Common myeloid progenitor, CD34-positive (primary cell): ENCODE measurements around the gene HSBP1L1.

Experiments used
- CTCF ChIA-PET: fragments of 350-600 bp; sonication (Branson Sonifier 250); formaldehyde crosslinking; loops from one replicate; lab custom pipeline; 2021; ENCODE audit warnings: antibody characterized with exemption; lab: Charles Lee
- POLR2A ChIA-PET: fragments of 350-600 bp; sonication (Branson Sonifier 250); formaldehyde crosslinking; loops from one replicate; lab custom pipeline; 2021; ENCODE audit warnings: antibody characterized with exemption; lab: Charles Lee
- DNase-seq, 3 donors: peaks; one replicate each; pipeline versions ENCODE4 v3.0.0 to v3.0.0-alpha.2; 2013
- H3K27ac ChIP-seq, 2 experiments: 1 replicate in 1 of 2; 2 replicates in 1 of 2; pipeline ENCODE4 v1.7.0; 2013; ENCODE audit warnings: inconsistent platforms in 2 of 2, low read length in 2 of 2, mild to moderate bottlenecking in 2 of 2, low read depth in 1 of 2, moderate library complexity in 1 of 2; ENCODE audit not compliant: severe bottlenecking in 2 of 2, insufficient read depth in 1 of 2, poor library complexity in 1 of 2
- H3K27me3 ChIP-seq, 5 experiments: replicated peaks in 2 of 5; 1 replicate in 3 of 5; 2 replicates in 2 of 5; pipeline versions ENCODE4 v1.6.1 to v1.7.0; 2013; ENCODE audit warnings: low read length in 4 of 5, mild to moderate bottlenecking in 2 of 5, moderate library complexity in 2 of 5, inconsistent platforms in 1 of 5; ENCODE audit not compliant: insufficient read depth in 5 of 5, control insufficient read depth in 4 of 5
- H3K36me3 ChIP-seq, 4 experiments: 1 replicate in 2 of 4; 2 replicates in 2 of 4; pipeline versions ENCODE4 v1.6.1 to v1.7.0; 2013; ENCODE audit warnings: low read length in 3 of 4, control low read depth in 1 of 4, mild to moderate bottlenecking in 1 of 4; ENCODE audit not compliant: control insufficient read depth in 4 of 4, insufficient read depth in 4 of 4
- H3K4me1 ChIP-seq, 4 experiments: 1 replicate in 3 of 4; 2 replicates in 1 of 4; pipeline versions ENCODE4 v1.6.1 to v1.7.1; 2013; ENCODE audit warnings: low read length in 3 of 4, mild to moderate bottlenecking in 3 of 4, control low read depth in 1 of 4, inconsistent platforms in 1 of 4, moderate library complexity in 1 of 4; ENCODE audit not compliant: control insufficient read depth in 4 of 4, insufficient read depth in 4 of 4; ENCODE audit errors: control extremely low read depth in 1 of 4
- H3K4me3 ChIP-seq, 7 experiments: 1 replicate in 4 of 7; 2 replicates in 3 of 7; pipeline versions ENCODE4 v1.5.1 to v1.7.0; 2013; ENCODE audit warnings: mild to moderate bottlenecking in 7 of 7, low read length in 6 of 7, moderate library complexity in 6 of 7, inconsistent platforms in 2 of 7, low read depth in 2 of 7, control low read depth in 1 of 7; ENCODE audit not compliant: insufficient read depth in 4 of 7, control insufficient read depth in 1 of 7; ENCODE audit errors: extremely low read depth in 1 of 7
- H3K9me3 ChIP-seq, 5 experiments: 1 replicate in 4 of 5; 2 replicates in 1 of 5; pipeline versions ENCODE4 v1.6.1 to v1.7.1; 2013; ENCODE audit warnings: low read length in 4 of 5, mild to moderate bottlenecking in 2 of 5, inconsistent platforms in 1 of 5, low read depth in 1 of 5, moderate library complexity in 1 of 5; ENCODE audit not compliant: control insufficient read depth in 4 of 5, insufficient read depth in 2 of 5; ENCODE audit errors: control extremely low read depth in 1 of 5
- WGBS: methylation state at CpG from one replicate; pipeline ENCODE4 v1.1.5; 2013; ENCODE audit not compliant: insufficient coverage; 5-methylcytosine and 5-hydroxymethylcytosine counted together

HSBP1L1 gene

GRCh38 chr18:79935499-79935898 lies 28.9 kb upstream of the HSBP1L1 start:
- Histone ChIP-seq H3K27me3 (no peaks in the 10 kb centered on the region), H3K4me3 (no peak overlapping the region), H3K9me3 (peaks cover 4 to 69% (median 33%) of the 10 kb centered on the region in 5 experiments), H3K36me3 (peaks cover 41 to 87% (median 63%) of the 10 kb centered on the region in 4 experiments), H3K27ac (no peak overlapping the region), H3K4me1 (peaks cover 0 to 4% (median 0%) of the 10 kb centered on the region in 4 experiments)
- ChIA-PET CTCF (interaction anchor here (1.2 kb wide), 2 partner anchors 22 kb away, joined by 3 read pairs; no protein-coding TSS in a partner anchor), POLR2A (interaction anchor here (0.6 kb wide), 1 partner anchor 11 kb away, joined by 4 read pairs; no protein-coding TSS in a partner anchor)
- peak in 1 of 3 donors; percentile 40 for DNase-seq
- WGBS, result 100% methylated on average over 3 of the region's 3 CpGs

GRCh38 chr18:79935925-79936324 lies 28.5 kb upstream of the HSBP1L1 start:
- peaks cover 41 to 88% (median 66%) of the 10 kb centered on the region in 4 experiments for H3K36me3 ChIP-seq
- peaks cover 0 to 4% (median 0%) of the 10 kb centered on the region in 4 experiments for H3K4me1 ChIP-seq
- H3K27me3 ChIP-seq, result no peaks in the 10 kb centered on the region
- DNase-seq, result no peak
- no peak overlapping the region for H3K4me3 ChIP-seq
- POLR2A ChIA-PET, result no interaction called here
- CTCF ChIA-PET, result no interaction called here
- H3K9me3 ChIP-seq, result peaks cover 4 to 68% (median 33%) of the 10 kb centered on the region in 5 experiments
- H3K27ac ChIP-seq, result no peak overlapping the region
- 98% methylated on average over 6 of the region's 6 CpGs for WGBS

- peaks cover 44 to 89% (median 69%) of the 10 kb centered on the region in 4 experiments for H3K36me3 ChIP-seq
- peaks cover 2 to 61% (median 33%) of the 10 kb centered on the region in 5 experiments for H3K9me3 ChIP-seq
- H3K4me1 ChIP-seq, result peaks cover 0 to 4% (median 0%) of the 10 kb centered on the region in 4 experiments
- no peak for DNase-seq
- ChIA-PET CTCF (interaction anchor here (1.4 kb wide), 1 partner anchor 31 kb away, joined by 3 read pairs; no protein-coding TSS in a partner anchor), POLR2A (no interaction called here)
- no peak overlapping the region for H3K4me3 ChIP-seq
- H3K27me3 ChIP-seq, result no peaks in the 10 kb centered on the region
- no peak overlapping the region for H3K27ac ChIP-seq
- WGBS, result 98% methylated on average over 6 of the region's 12 CpGs
Measured at GRCh38 chr18:79936641-79937040, 27.8 kb upstream of the HSBP1L1 start.

GRCh38 chr18:79937103-79937860 lies 27.2 kb upstream of the HSBP1L1 start:
- Histone ChIP-seq H3K27me3 (no peaks in the 10 kb centered on the region), H3K9me3 (peaks cover 2 to 56% (median 33%) of the 10 kb centered on the region in 5 experiments), H3K27ac (no peak overlapping the region), H3K4me1 (peaks cover 0 to 4% (median 0%) of the 10 kb centered on the region in 4 experiments), H3K4me3 (peak overlapping the region in 1 of 7 experiments; percentile 36), H3K36me3 (peaks cover 47 to 90% (median 75%) of the 10 kb centered on the region in 4 experiments)
- ChIA-PET CTCF (interaction anchor here (1.0 to 1.4 kb wide), 2 partner anchors 9 to 31 kb away, joined by 3 read pairs; no protein-coding TSS in a partner anchor), POLR2A (no interaction called here)
- no peak for DNase-seq
- 93% methylated on average over 25 of the region's 25 CpGs for WGBS

- Histone ChIP-seq H3K4me1 (peaks cover 0 to 4% (median 0%) of the 10 kb centered on the region in 4 experiments), H3K4me3 (no peak overlapping the region), H3K36me3 (peaks cover 50 to 96% (median 84%) of the 10 kb centered on the region in 4 experiments), H3K27me3 (no peaks in the 10 kb centered on the region), H3K9me3 (peaks cover 0 to 47% (median 33%) of the 10 kb centered on the region in 5 experiments), H3K27ac (no peak overlapping the region)
- WGBS, result 98% methylated on average over 9 of the region's 9 CpGs
- ChIA-PET POLR2A (no interaction called here), CTCF (interaction anchor here (3.0 kb wide), 1 partner anchor 12 kb away, joined by 9 read pairs; no protein-coding TSS in a partner anchor)
- DNase-seq, result no peak
Measured at GRCh38 chr18:79938196-79938595, 26.2 kb upstream of the HSBP1L1 start.

- Histone ChIP-seq H3K36me3 (peaks cover 47 to 92% (median 83%) of the 10 kb centered on the region in 4 experiments), H3K4me1 (peaks cover 0 to 7% (median 5%) of the 10 kb centered on the region in 4 experiments), H3K27ac (no peak overlapping the region), H3K27me3 (no peaks in the 10 kb centered on the region), H3K9me3 (peaks cover 0 to 40% (median 27%) of the 10 kb centered on the region in 5 experiments), H3K4me3 (no peak overlapping the region)
- DNase-seq, result no peak
- WGBS, result 100% methylated on average over 5 of the region's 5 CpGs
- ChIA-PET CTCF (interaction anchor here (1.3 to 3.0 kb wide), 4 partner anchors 9 to 13 kb away, joined by 3 to 9 read pairs (median 6); no protein-coding TSS in a partner anchor), POLR2A (interaction anchor here (0.7 kb wide), 1 partner anchor 687 kb away, joined by 3 read pairs; no protein-coding TSS in a partner anchor)
Measured at GRCh38 chr18:79939096-79939495, 25.3 kb upstream of the HSBP1L1 start.
